GM21825 (cell line): Measurements from ENCODE around the gene CYP27C1.

Experiments used
- ATAC-seq: cut with Tn5 transposase; IDR thresholded peaks from one replicate; pipeline ENCODE4 v1.9.1; 2021; ENCODE audit warnings: mild to moderate bottlenecking, moderate library complexity; ENCODE audit not compliant: unreplicated experiment

Gene CYP27C1

DNA sequence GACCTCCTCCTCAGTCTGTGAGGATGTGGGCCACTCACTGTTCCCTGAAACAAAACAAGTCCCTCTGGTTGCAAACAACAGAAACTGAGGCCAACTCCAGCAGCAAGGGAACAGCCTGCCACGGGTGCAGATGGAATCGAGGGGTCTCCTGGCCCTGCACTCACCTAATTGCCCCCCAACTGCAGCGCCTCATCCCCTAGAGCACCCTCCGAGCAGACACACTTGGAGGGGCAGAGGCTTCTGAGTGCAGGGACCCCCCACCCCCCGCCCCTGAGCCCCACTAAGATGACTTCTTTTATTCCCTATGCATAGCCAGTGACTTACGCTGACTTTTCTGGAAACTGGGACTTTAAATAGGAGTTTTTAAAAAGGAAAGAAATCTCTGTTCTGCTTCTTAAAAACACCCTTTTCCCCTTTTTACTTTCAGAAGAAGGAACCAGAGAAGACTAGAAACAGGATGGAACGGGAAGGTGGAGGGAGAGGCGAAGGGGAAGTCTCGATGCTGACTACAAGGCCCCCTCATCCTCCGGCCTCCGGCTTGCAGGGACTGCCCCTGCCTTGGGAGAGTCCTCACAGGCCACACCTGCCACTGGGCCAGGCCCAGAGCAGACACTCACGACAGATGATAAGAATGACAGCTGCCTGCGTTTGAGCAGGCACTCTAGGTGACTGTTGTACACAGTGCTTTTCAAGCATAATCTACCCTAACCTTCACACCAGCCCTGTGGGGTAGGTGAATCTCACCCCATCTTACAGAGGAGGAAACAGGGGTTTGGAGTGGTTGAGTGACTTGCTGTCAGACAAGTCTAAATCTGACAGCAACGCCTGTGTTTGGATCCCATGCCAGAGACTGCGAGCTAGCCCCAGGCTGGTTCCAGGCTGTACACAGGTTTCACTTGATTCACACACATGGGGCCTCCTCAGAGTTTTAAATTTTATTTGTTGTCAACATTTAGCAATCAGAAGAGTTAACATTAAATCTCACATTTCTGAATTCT, 85.0 kb downstream of the CYP27C1 start:
- no peak for ATAC-seq

DNA sequence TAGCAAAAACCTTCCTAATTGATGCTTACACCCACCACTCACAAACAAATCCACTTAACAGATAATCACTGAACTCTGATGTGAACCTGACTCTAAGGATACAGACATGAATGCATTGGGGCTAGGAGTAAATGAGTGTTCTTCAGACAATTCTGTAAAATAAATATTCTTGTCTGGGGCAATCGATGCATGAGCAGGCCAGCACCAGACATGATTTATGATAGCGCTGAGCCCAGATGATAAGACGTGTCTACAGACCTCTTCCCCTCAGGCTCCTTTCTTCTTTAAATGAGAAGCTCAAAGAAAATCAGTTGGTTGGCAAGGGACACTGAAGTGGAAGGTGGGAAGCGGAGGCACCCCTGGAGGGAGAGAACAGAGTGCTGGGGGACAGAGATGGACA, 85.9 kb downstream of the CYP27C1 start:
- ATAC-seq, result no peak
